Smooth muscle cell (in vitro differentiated cells): ENCODE results near the gene DNAJC3. TPM values are rescaled to one million over a fixed set of nuclear protein-coding genes. Genes with fewer than 3 reads are reported as not detected.
"Not testable (repeated sequence)": the region's sequence is repeated elsewhere in the genome, so short reads cannot be mapped to it uniquely, and the experiment has no call there.

Experiments used
- DNase-seq: peaks from one replicate; lab custom pipeline; 2025; ENCODE audit not compliant: unreplicated experiment; lab: John Stamatoyannopoulos, UW
- H2AFZ ChIP-seq: fragments of 200-600 bp; sonication (generic); 2 replicates; pipeline ENCODE4 v1.6.0; 2016; ENCODE audit warnings: antibody characterized with exemption, low read depth, mild to moderate bottlenecking
- H3F3A ChIP-seq: fragments of 200-600 bp; sonication (generic); 2 replicates; pipeline ENCODE4 v1.6.0; 2017; ENCODE audit warnings: antibody characterized with exemption, low read depth
- H3K27ac ChIP-seq: fragments of 200-600 bp; sonication (generic); 2 replicates; pipeline ENCODE4 v1.5.1; 2016; ENCODE audit warnings: low read depth, mild to moderate bottlenecking
- H3K27me3 ChIP-seq: fragments of 200-600 bp; sonication (generic); 2 replicates; pipeline ENCODE4 v1.6.1; 2016; ENCODE audit warnings: low read depth, mild to moderate bottlenecking
- H3K36me3 ChIP-seq: fragments of 200-600 bp; sonication (generic); 2 replicates; pipeline ENCODE4 v1.5.1; 2016; ENCODE audit warnings: low read depth
- H3K4me1 ChIP-seq: fragments of 200-600 bp; sonication (generic); 2 replicates; pipeline ENCODE4 v1.5.1; 2016; ENCODE audit warnings: low read depth
- H3K4me2 ChIP-seq: fragments of 200-600 bp; sonication (generic); 2 replicates; pipeline ENCODE4 v1.6.0; 2016; ENCODE audit warnings: mild to moderate bottlenecking
- H3K4me3 ChIP-seq: fragments of 200-600 bp; sonication (generic); 2 replicates; pipeline ENCODE4 v1.5.1; 2016; ENCODE audit warnings: mild to moderate bottlenecking
- H3K79me2 ChIP-seq: fragments of 200-600 bp; sonication (generic); 2 replicates; pipeline ENCODE4 v1.6.0; 2016; ENCODE audit warnings: low read depth, mild to moderate bottlenecking
- H3K9ac ChIP-seq: fragments of 200-600 bp; sonication (generic); 2 replicates; pipeline ENCODE4 v1.6.0; 2016; ENCODE audit warnings: low read depth
- H3K9me3 ChIP-seq: fragments of 200-600 bp; sonication (generic); replicated peaks from 2 replicates; pipeline ENCODE4 v1.5.1; 2016; ENCODE audit warnings: low read depth
- H4K20me1 ChIP-seq: fragments of 200-600 bp; sonication (generic); 2 replicates; pipeline ENCODE4 v1.6.0; 2016; ENCODE audit warnings: low read depth
- CTCF ChIP-seq: fragments of 200-600 bp; sonication (generic); IDR thresholded peaks from 2 replicates; pipeline ENCODE4 v1.5.1; 2017; ENCODE audit warnings: borderline replicate concordance, mild to moderate bottlenecking, antibody characterized with exemption; ENCODE audit not compliant: insufficient read depth, poor library complexity, severe bottlenecking
- WGBS: methylation state at CpG from one replicate; pipeline ENCODE4 v1.1.7; 2016; ENCODE audit warnings: low lambda C conversion rate; 5-methylcytosine and 5-hydroxymethylcytosine counted together
- polyA plus RNA-seq: library from polyadenylated mRNA; unstranded; fragments of >200 nt; fragmentation: Nextera tagmentation; extraction: Ambion mirVana; gene quantifications from 2 replicates; pipeline ENCODE4 v1.2.1, GENCODE V29; 2016
- total RNA-seq: library from RNA; depleted of rRNA; stranded (reverse); fragments of >200 nt; gene quantifications from 2 replicates; pipeline ENCODE4 v1.2.3, GENCODE V29; 2014

DNAJC3 gene
- total and polyA plus RNA-seq, 2 experiments from 2014 or later: 15.7 to 47.8 TPM

- Histone ChIP-seq H4K20me1 (peaks cover 61% of the 10 kb centered on the region), H2AFZ (no peak overlapping the region), H3K27me3 (no peaks in the 10 kb centered on the region), H3K9me3 (no peaks in the 10 kb centered on the region), H3K9ac (peak overlapping the region; percentile 91), H3K4me3 (peak overlapping the region; percentile 87), H3K4me2 (peak overlapping the region; percentile 90), H3K4me1 (peaks cover 18% of the 10 kb centered on the region), H3K27ac (no peak overlapping the region), H3K79me2 (peaks cover 67% of the 10 kb centered on the region), H3K36me3 (no peaks in the 10 kb centered on the region), H3F3A (no peaks in the 10 kb centered on the region)
- WGBS: 86% methylated on average over 4 of the region's 4 CpGs
- no peak for TF ChIP-seq CTCF
- no peak for DNase-seq
Measured at GRCh38 chr13:95678967-95679366, 2.0 kb downstream of the DNAJC3 start.

GRCh38 chr13:95679722-95680121, 2.8 kb downstream of the DNAJC3 start:
- 83% methylated on average over 2 of the region's 2 CpGs for WGBS
- Histone ChIP-seq H3K9ac (no peak overlapping the region), H3K4me2 (peak overlapping the region; percentile 90), H3F3A (no peaks in the 10 kb centered on the region), H3K9me3 (no peaks in the 10 kb centered on the region), H3K27me3 (no peaks in the 10 kb centered on the region), H3K36me3 (no peaks in the 10 kb centered on the region), H3K4me1 (peaks cover 17% of the 10 kb centered on the region), H2AFZ (no peak overlapping the region), H4K20me1 (peaks cover 68% of the 10 kb centered on the region), H3K27ac (no peak overlapping the region), H3K4me3 (peak overlapping the region; percentile 3), H3K79me2 (peaks cover 74% of the 10 kb centered on the region)
- TF ChIP-seq CTCF: no peak
- DNase-seq: no peak

- H3K4me3 ChIP-seq: no peak overlapping the region
- H3K27me3 ChIP-seq: no peaks in the 10 kb centered on the region
- peaks cover 94% of the 10 kb centered on the region for H4K20me1 ChIP-seq
- no peak overlapping the region for H3K4me2 ChIP-seq
- H3K9me3 ChIP-seq: no peaks in the 10 kb centered on the region
- no peak for TF ChIP-seq CTCF
- no peak overlapping the region for H2AFZ ChIP-seq
- H3K4me1 ChIP-seq: no peaks in the 10 kb centered on the region
- H3F3A ChIP-seq: no peaks in the 10 kb centered on the region
- H3K27ac ChIP-seq: no peak overlapping the region
- DNase-seq: no peak
- H3K79me2 ChIP-seq: peaks cover 100% of the 10 kb centered on the region
- H3K36me3 ChIP-seq: no peaks in the 10 kb centered on the region
- H3K9ac ChIP-seq: no peak overlapping the region
- WGBS: 61% methylated on average over 2 of the region's 2 CpGs
Measured at GRCh38 chr13:95684418-95684817, 7.5 kb downstream of the DNAJC3 start.

- not testable (repeated sequence) for H3K27ac ChIP-seq, H3F3A ChIP-seq, H3K36me3 ChIP-seq, H3K4me2 ChIP-seq, H2AFZ ChIP-seq, H3K4me3 ChIP-seq, H3K27me3 ChIP-seq, H3K9ac ChIP-seq, H3K9me3 ChIP-seq, DNase-seq, H3K4me1 ChIP-seq
- Histone ChIP-seq H4K20me1 (peaks cover 92% of the 10 kb centered on the region), H3K79me2 (peaks cover 99% of the 10 kb centered on the region)
- WGBS: 97% methylated on average over 5 of the region's 5 CpGs
Measured at GRCh38 chr13:95684960-95685359, 8.0 kb downstream of the DNAJC3 start.
